ENCODE results near the gene B4GALT2. TPM values are rescaled to one million over a fixed set of nuclear protein-coding genes. Genes with fewer than 3 reads are reported as not detected.

B4GALT2 gene
- total and polyA plus RNA-seq, 9 of the 15 experiments (the other 6 are each of a cell fraction or from before 2014, with no cell fraction given): 1.3 to 86.8 (median 43.8) TPM

GRCh38 chr1:43934986-43935324 lies 44.1 kb upstream of the B4GALT2 start (continued):
- TF ChIP-seq TARDBP (IDR thresholded peaks at IDR 0.05): no peak
- TF ChIP-seq MCM3 (IDR thresholded peaks at IDR 0.05): no peak
- peak; percentile 21 for TF ChIP-seq DACH1 (IDR thresholded peaks at IDR 0.05; ENCODE audit: partially characterized antibody)
- TF ChIP-seq LCOR (CRISPR knock-in tag; IDR thresholded peaks at IDR 0.05): 0 out of 2 replicates have a peak, but pooled peaks have one; percentile 27
- TF ChIP-seq SAP30 (IDR thresholded peaks at IDR 0.05; ENCODE audit: borderline replicate concordance, insufficient read depth, low read depth, low read length, poor library complexity, severe bottlenecking): no peak
- TF ChIP-seq ZNF655 (CRISPR knock-in tag; IDR thresholded peaks at IDR 0.05): no peak
- no peak for TF ChIP-seq NR4A1 (CRISPR knock-in tag; IDR thresholded peaks at IDR 0.05)
- no peak for TF ChIP-seq NR4A1 (tag; IDR thresholded peaks at IDR 0.05)
- no peak for TF ChIP-seq PRMT5 (CRISPR knock-in tag; IDR thresholded peaks at IDR 0.05)
- no peak for TF ChIP-seq ZNF695 (CRISPR knock-in tag; IDR thresholded peaks at IDR 0.05)
- 0 out of 2 replicates have a peak, but pooled peaks have one; percentile 25 for TF ChIP-seq TFAP4 (CRISPR knock-in tag; IDR thresholded peaks at IDR 0.05; ENCODE audit: borderline replicate concordance)

Measured in K562 (cell line).